Measurements from ENCODE around the gene PRSS3. TPM values are rescaled to one million over a fixed set of nuclear protein-coding genes. Genes with fewer than 3 reads are reported as not detected.

Gene PRSS3
- total and polyA plus RNA-seq, 9 of the 15 experiments (the other 6 are each of a cell fraction or from before 2014, with no cell fraction given): 0.35 to 0.42 TPM; not detected in 7

DNA sequence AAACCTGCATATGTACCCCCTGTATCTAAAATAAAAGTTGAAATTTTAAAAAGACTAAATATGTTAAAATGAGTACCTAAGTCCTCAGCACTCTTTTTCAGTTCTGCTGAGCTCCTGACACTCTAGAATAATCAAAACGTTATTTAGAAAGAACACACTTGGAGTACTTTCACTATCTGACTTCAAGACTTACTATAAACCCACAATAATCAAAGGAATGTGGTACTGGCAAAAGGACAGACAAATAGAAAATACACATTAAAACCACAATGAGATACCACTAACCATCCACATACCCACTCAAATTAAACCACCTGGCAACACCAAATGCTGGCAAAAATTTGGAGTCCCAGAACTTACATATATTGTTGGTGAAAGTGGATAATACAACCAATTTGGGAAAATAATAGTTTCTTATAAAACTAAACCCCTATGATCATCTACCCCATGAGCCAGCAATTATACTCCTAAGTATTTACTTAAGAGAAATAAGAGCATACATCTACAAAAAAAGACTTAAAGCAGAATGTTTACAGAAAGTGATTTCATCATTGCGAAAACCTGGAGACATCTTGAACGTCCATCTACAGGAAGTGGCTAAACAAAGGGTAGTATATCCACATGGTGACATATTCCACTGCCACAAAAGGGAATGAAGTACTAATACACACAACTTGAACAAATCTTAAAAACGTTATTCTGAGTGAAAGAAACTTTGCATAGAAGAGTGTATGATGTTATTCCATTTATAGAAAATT is 12.8 kb upstream of the PRSS3 start (continued):
- peak; percentile 63 for TF ChIP-seq CEBPB (tag; IDR thresholded peaks at IDR 0.05)

GRCh38 chr9:33785914-33786313 is 9.4 kb upstream of the PRSS3 start:
- CTCF ChIA-PET (ENCODE audit: low intra/inter-chr PET ratio): interaction anchor here (1.9 kb wide), 1 partner anchor 66 kb away, joined by 6 read pairs; no protein-coding TSS in a partner anchor
- Histone ChIP-seq H4K20me1 (replicated peaks; ENCODE audit: control insufficient read depth, insufficient read depth, low read length) (no peaks in the 10 kb centered on the region), H3K36me3 (ENCODE audit: control insufficient read depth, insufficient read depth, low read length) (no peaks in the 10 kb centered on the region), H3K9me1 (ENCODE audit: control insufficient read depth, insufficient read depth, low read length) (no peaks in the 10 kb centered on the region), H3K4me2 (ENCODE audit: insufficient read depth, low read length) (peak overlapping the region; percentile 68; the same call in 1 of the 2 replicates), H3K79me2 (ENCODE audit: control insufficient read depth, insufficient read depth, low read length) (no peaks in the 10 kb centered on the region), H3K4me3 (no peak overlapping the region), H2AFZ (ENCODE audit: low read depth, low read length) (peak overlapping the region; percentile 80), H3K27ac (ENCODE audit: extremely low read depth, low read depth, low read length) (no peak overlapping the region), H3K9ac (ENCODE audit: insufficient read depth in 1 of 2, low read depth in 2 of 2, low read length in 2 of 2) (no peak overlapping the region; a peak in 1 of 4 replicates), H3K27me3 (ENCODE audit: control insufficient read depth in 2 of 2, insufficient read depth in 2 of 2, low read length in 2 of 2) (peaks cover 0 to 4% of the 10 kb centered on the region in 2 experiments; a peak in 1 of 5 replicates), H3K4me1 (replicated peaks in 1 of 2; ENCODE audit: control insufficient read depth in 2 of 2, insufficient read depth in 2 of 2, low read length in 2 of 2) (peaks cover 0 to under 1% of the 10 kb centered on the region in 2 experiments; a peak in 2 of 5 replicates), H3K9me3 (replicated peaks; ENCODE audit: control insufficient read depth, insufficient read depth, low read depth, low read length) (no peaks in the 10 kb centered on the region)
- BruUV-seq (replicated peaks): no TSS peak
- in situ Hi-C loops (cut with MboI): no loop called here
- POLR2A ChIA-PET: no interaction called here
- WGBS (ENCODE audit: insufficient coverage, low coverage, missing lambda C conversion rate): 12% methylated on average over 5 of the region's 5 CpGs
- peak; percentile 97 for ATAC-seq
- DNase-seq (ENCODE audit: extremely low read depth in 1 of 4, low spot score in 3 of 4): peak in 2 of 4 experiments; percentile 8 to 45
- FAIRE-seq: peak; percentile 79
- intact Hi-C loops (cut with micrococcal nuclease): loop anchor here (10.0 kb wide), 1 partner anchor 69 kb away; no protein-coding TSS in a partner anchor
- TF ChIP-seq KAT8 (IDR thresholded peaks at IDR 0.05; ENCODE audit: low read depth): no peak
- TF ChIP-seq, protein P1, sequence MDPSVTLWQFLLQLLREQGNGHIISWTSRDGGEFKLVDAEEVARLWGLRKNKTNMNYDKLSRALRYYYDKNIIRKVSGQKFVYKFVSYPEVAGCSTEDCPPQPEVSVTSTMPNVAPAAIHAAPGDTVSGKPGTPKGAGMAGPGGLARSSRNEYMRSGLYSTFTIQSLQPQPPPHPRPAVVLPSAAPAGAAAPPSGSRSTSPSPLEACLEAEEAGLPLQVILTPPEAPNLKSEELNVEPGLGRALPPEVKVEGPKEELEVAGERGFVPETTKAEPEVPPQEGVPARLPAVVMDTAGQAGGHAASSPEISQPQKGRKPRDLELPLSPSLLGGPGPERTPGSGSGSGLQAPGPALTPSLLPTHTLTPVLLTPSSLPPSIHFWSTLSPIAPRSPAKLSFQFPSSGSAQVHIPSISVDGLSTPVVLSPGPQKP (CRISPR knock-in tag; IDR thresholded peaks at IDR 0.05): no peak
- TF ChIP-seq C11orf30 (IDR thresholded peaks at IDR 0.05; ENCODE audit: low read depth): peak; percentile 73
- TF ChIP-seq, protein P2, sequence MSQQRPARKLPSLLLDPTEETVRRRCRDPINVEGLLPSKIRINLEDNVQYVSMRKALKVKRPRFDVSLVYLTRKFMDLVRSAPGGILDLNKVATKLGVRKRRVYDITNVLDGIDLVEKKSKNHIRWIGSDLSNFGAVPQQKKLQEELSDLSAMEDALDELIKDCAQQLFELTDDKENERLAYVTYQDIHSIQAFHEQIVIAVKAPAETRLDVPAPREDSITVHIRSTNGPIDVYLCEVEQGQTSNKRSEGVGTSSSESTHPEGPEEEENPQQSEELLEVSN (IDR thresholded peaks at IDR 0.05; ENCODE audit: borderline replicate concordance in 1 of 2, extremely low read depth in 1 of 2, insufficient read depth in 1 of 2, insufficient read length in 1 of 2, low read depth in 1 of 2, low read length in 1 of 2, poor library complexity in 1 of 2, severe bottlenecking in 1 of 2): peak in 1 of 2 experiments; percentile 54
- no peak for TF ChIP-seq ERF (CRISPR knock-in tag; IDR thresholded peaks at IDR 0.05)
- peak; percentile 88 for TF ChIP-seq CTCFL (IDR thresholded peaks at IDR 0.05; ENCODE audit: borderline replicate concordance, insufficient read depth, low read depth, low read length, poor library complexity, severe bottlenecking)
- peak in 1 of 2 experiments; percentile 60; a peak in 2 of 4 replicates for TF ChIP-seq RAD21 (CRISPR knock-in tag; conservative IDR thresholded peaks at IDR 0.05 in 1 of 2, IDR thresholded peaks at IDR 0.05 in 1 of 2)
- 0 out of 2 replicates have a peak, but pooled peaks have one; percentile 7 for TF ChIP-seq SMC3 (conservative IDR thresholded peaks at IDR 0.05; ENCODE audit: insufficient read depth, low read depth, low read length)
- no peak for TF ChIP-seq SMAD2 (IDR thresholded peaks at IDR 0.05; ENCODE audit: low read depth, low read length)
- TF ChIP-seq ZNF717 (CRISPR knock-in tag; IDR thresholded peaks at IDR 0.05): no peak
- TF ChIP-seq SMAD4 (CRISPR knock-in tag; conservative IDR thresholded peaks at IDR 0.05): no peak
- no peak for TF ChIP-seq SP1 (CRISPR knock-in tag; IDR thresholded peaks at IDR 0.05)
- TF ChIP-seq TAF15 (IDR thresholded peaks at IDR 0.05; ENCODE audit: low read depth, low read length): no peak
- no peak for TF ChIP-seq NEUROD1 (IDR thresholded peaks at IDR 0.05; ENCODE audit: borderline replicate concordance, low read depth, low read length, partially characterized antibody)
